Measurements from ENCODE around the gene SLC9A9. TPM values are rescaled to one million over a fixed set of nuclear protein-coding genes. Genes with fewer than 3 reads are reported as not detected.

SLC9A9 gene
- total RNA-seq, 2 experiments from 2014 or later = 12.2 TPM

- Histone ChIP-seq H3K27me3 (ENCODE audit: control insufficient read depth in 1 of 2, insufficient read depth in 2 of 2, low read length in 2 of 2) (no peaks in the 10 kb centered on the region), H3K9me3 (ENCODE audit: control insufficient read depth in 1 of 2, insufficient read depth in 1 of 2, low read length in 2 of 2) (no peaks in the 10 kb centered on the region), H3K36me3 (ENCODE audit: insufficient read depth, low read length) (no peaks in the 10 kb centered on the region), H3K4me1 (ENCODE audit: insufficient read depth, low read length) (peaks cover 24% of the 10 kb centered on the region), H3K4me3 (ENCODE audit: low read length) (no peak overlapping the region), H3K27ac (ENCODE audit: low read depth in 1 of 2, low read length in 2 of 2) (peak overlapping the region in 1 of 2 donors; percentile 26)
- ATAC-seq (ENCODE audit: poor library complexity) (no peak), DNase-seq (peak in 2 of 14 experiments; percentile 31 to 34)
- ChIA-PET POLR2A (no interaction called here), CTCF (no interaction called here)
- Mint-ChIP-seq H3K27me3 (no peaks in the 10 kb centered on the region), H3K4me3 (no peak overlapping the region), H3K4me1 (ENCODE audit: low read depth) (peaks cover 57% of the 10 kb centered on the region), H3K9me3 (peaks cover 4% of the 10 kb centered on the region), H3K36me3 (ENCODE audit: low read depth) (peaks cover 7% of the 10 kb centered on the region), H3K27ac (peak overlapping the region; percentile 38)
- TF ChIP-seq CTCF (IDR thresholded peaks at IDR 0.05) = no peak
- intact Hi-C loops (cut with DNase I, micrococcal nuclease) = no loop called here
Measured at GRCh38 chr3:143826296-143826695, 22.0 kb downstream of the SLC9A9 start.

- H3K27ac Mint-ChIP-seq = peak overlapping the region; percentile 50
- no peaks in the 10 kb centered on the region for H3K36me3 ChIP-seq (ENCODE audit: insufficient read depth, low read length)
- peak in 5 of 14 experiments; percentile 7 to 83 (median 68) for DNase-seq
- no peaks in the 10 kb centered on the region for H3K27me3 ChIP-seq (ENCODE audit: control insufficient read depth in 1 of 2, insufficient read depth in 2 of 2, low read length in 2 of 2)
- H3K36me3 Mint-ChIP-seq (ENCODE audit: low read depth) = peaks cover 7% of the 10 kb centered on the region
- no peak for TF ChIP-seq CTCF (IDR thresholded peaks at IDR 0.05)
- peak; percentile 90 for ATAC-seq (ENCODE audit: poor library complexity)
- ChIA-PET POLR2A (interaction anchor here (1.1 to 1.2 kb wide), 2 partner anchors 24 to 146 kb away, joined by 5 to 12 read pairs; partner anchors contain the start of gene DIPK2A), CTCF (no interaction called here)
- H3K4me3 Mint-ChIP-seq = no peak overlapping the region
- H3K4me1 ChIP-seq (ENCODE audit: insufficient read depth, low read length) = peaks cover 24% of the 10 kb centered on the region
- H3K9me3 ChIP-seq (ENCODE audit: control insufficient read depth in 1 of 2, insufficient read depth in 1 of 2, low read length in 2 of 2) = no peaks in the 10 kb centered on the region
- intact Hi-C loops (cut with DNase I, micrococcal nuclease) = loop anchor here in 1 of 2 experiments (1.0 kb wide), 1 partner anchor 23 kb away; the partner anchor contains the start of gene SLC9A9
- H3K27me3 Mint-ChIP-seq = no peaks in the 10 kb centered on the region
- H3K4me1 Mint-ChIP-seq (ENCODE audit: low read depth) = peaks cover 54% of the 10 kb centered on the region
- H3K27ac ChIP-seq (ENCODE audit: low read depth in 1 of 2, low read length in 2 of 2) = no peak overlapping the region
- H3K4me3 ChIP-seq (ENCODE audit: low read length) = no peak overlapping the region
- peaks cover 4% of the 10 kb centered on the region for H3K9me3 Mint-ChIP-seq
Measured at GRCh38 chr3:143825513-143825912, 22.8 kb downstream of the SLC9A9 start.

- no peak overlapping the region for H3K27ac Mint-ChIP-seq
- DNase-seq (no peak), ATAC-seq (ENCODE audit: poor library complexity) (no peak)
- Histone ChIP-seq H3K27ac (ENCODE audit: low read depth in 1 of 2, low read length in 2 of 2) (no peak overlapping the region), H3K9me3 (ENCODE audit: control insufficient read depth in 1 of 2, insufficient read depth in 1 of 2, low read length in 2 of 2) (no peaks in the 10 kb centered on the region), H3K4me3 (ENCODE audit: low read length) (no peak overlapping the region), H3K4me1 (ENCODE audit: insufficient read depth, low read length) (peaks cover 27% of the 10 kb centered on the region), H3K36me3 (ENCODE audit: insufficient read depth, low read length) (no peaks in the 10 kb centered on the region), H3K27me3 (ENCODE audit: control insufficient read depth in 1 of 2, insufficient read depth in 2 of 2, low read length in 2 of 2) (no peaks in the 10 kb centered on the region)
- peaks cover 7% of the 10 kb centered on the region for H3K36me3 Mint-ChIP-seq (ENCODE audit: low read depth)
- no peaks in the 10 kb centered on the region for H3K27me3 Mint-ChIP-seq
- peaks cover 54% of the 10 kb centered on the region for H3K4me1 Mint-ChIP-seq (ENCODE audit: low read depth)
- ChIA-PET CTCF (no interaction called here), POLR2A (interaction anchor here (1.1 to 1.2 kb wide), 2 partner anchors 24 to 147 kb away, joined by 5 to 12 read pairs; partner anchors contain the start of gene DIPK2A)
- peaks cover 4% of the 10 kb centered on the region for H3K9me3 Mint-ChIP-seq
- intact Hi-C loops (cut with DNase I, micrococcal nuclease) = loop anchor here in 1 of 2 experiments (1.0 kb wide), 1 partner anchor 23 kb away; the partner anchor contains the start of gene SLC9A9
- no peak for TF ChIP-seq CTCF (IDR thresholded peaks at IDR 0.05)
- no peak overlapping the region for H3K4me3 Mint-ChIP-seq
Measured at GRCh38 chr3:143824735-143825385, 23.4 kb downstream of the SLC9A9 start.

Data from CD4-positive, alpha-beta T cell (primary cell).